ENCODE measurements around the gene KRT8.

The KRT8 gene

GRCh38 chr12:52867152-52867551 lies 37.7 kb downstream of the KRT8 start:
- CTCF ChIA-PET: interaction anchor here (0.5 to 24.1 kb wide), 14 partner anchors 11 to 710 kb away, joined by 3 to 951 read pairs (median 3); partner anchors contain the start of gene KRT74
- no peak for TF ChIP-seq CTCF (IDR thresholded peaks at IDR 0.05; ENCODE audit: insufficient read depth, low read length, missing control alignments)
- POLR2A ChIA-PET: no interaction called here
- DNase-seq (ENCODE audit: low read depth, low spot score): no peak
- no peak overlapping the region for H3K4me3 ChIP-seq (ENCODE audit: low read depth, low read length)

GRCh38 chr12:52865090-52865944 lies 39.6 kb downstream of the KRT8 start:
- H3K4me3 ChIP-seq (ENCODE audit: low read depth, low read length): no peak overlapping the region
- DNase-seq (ENCODE audit: low read depth, low spot score): no peak
- peak; percentile 94 for TF ChIP-seq CTCF (IDR thresholded peaks at IDR 0.05; ENCODE audit: insufficient read depth, low read length, missing control alignments)
- CTCF ChIA-PET: interaction anchor here (0.6 to 24.1 kb wide), 30 partner anchors 8 to 719 kb away, joined by 3 to 951 read pairs (median 3); partner anchors contain the start of genes KRT74 and KRT78
- POLR2A ChIA-PET: interaction anchor here (0.7 kb wide), 1 partner anchor 125 kb away, joined by 3 read pairs; no protein-coding TSS in a partner anchor

- CTCF ChIA-PET: interaction anchor here (0.8 to 1.4 kb wide), 3 partner anchors 9 to 280 kb away, joined by 3 to 4 read pairs (median 4); no protein-coding TSS in a partner anchor
- no peak for DNase-seq (ENCODE audit: low read depth, low spot score)
- no peak for TF ChIP-seq CTCF (IDR thresholded peaks at IDR 0.05; ENCODE audit: insufficient read depth, low read length, missing control alignments)
- no peak overlapping the region for H3K4me3 ChIP-seq (ENCODE audit: low read depth, low read length)
- POLR2A ChIA-PET: no interaction called here
Measured at GRCh38 chr12:52862023-52862422, 42.9 kb downstream of the KRT8 start.

GRCh38 chr12:52861511-52861910 lies 43.4 kb downstream of the KRT8 start:
- CTCF ChIA-PET: interaction anchor here (0.8 to 1.8 kb wide), 4 partner anchors 9 to 282 kb away, joined by 3 to 4 read pairs (median 4); no protein-coding TSS in a partner anchor
- TF ChIP-seq CTCF (IDR thresholded peaks at IDR 0.05; ENCODE audit: insufficient read depth, low read length, missing control alignments): no peak
- no peak for DNase-seq (ENCODE audit: low read depth, low spot score)
- H3K4me3 ChIP-seq (ENCODE audit: low read depth, low read length): no peak overlapping the region
- POLR2A ChIA-PET: no interaction called here

GRCh38 chr12:52860102-52860823 lies 44.6 kb downstream of the KRT8 start:
- POLR2A ChIA-PET: no interaction called here
- TF ChIP-seq CTCF (IDR thresholded peaks at IDR 0.05; ENCODE audit: insufficient read depth, low read length, missing control alignments): no peak
- no peak overlapping the region for H3K4me3 ChIP-seq (ENCODE audit: low read depth, low read length)
- CTCF ChIA-PET: interaction anchor here (0.7 to 2.1 kb wide), 9 partner anchors 9 to 488 kb away, joined by 3 to 12 read pairs (median 4); no protein-coding TSS in a partner anchor
- DNase-seq (ENCODE audit: low read depth, low spot score): peak; percentile 41

- ChIA-PET POLR2A (no interaction called here), CTCF (interaction anchor here (1.0 to 1.1 kb wide), 2 partner anchors 8 to 13 kb away, joined by 3 read pairs; no protein-coding TSS in a partner anchor)
- DNase-seq (ENCODE audit: low read depth, low spot score): no peak
- H3K4me3 ChIP-seq (ENCODE audit: low read depth, low read length): no peak overlapping the region
- no peak for TF ChIP-seq CTCF (IDR thresholded peaks at IDR 0.05; ENCODE audit: insufficient read depth, low read length, missing control alignments)
Measured at GRCh38 chr12:52857500-52857899, 47.4 kb downstream of the KRT8 start.

Measured in AG04449 (cell line).